GM21528 (cell line): ENCODE data around the gene CD47.
A peak's percentile ranks its signal among the peaks of the same experiment; 100 is the strongest.

Experiments
- ATAC-seq: cut with Tn5 transposase; IDR thresholded peaks from one replicate; pipeline ENCODE4 v1.9.1; 2021; ENCODE audit warnings: mild to moderate bottlenecking, moderate library complexity; ENCODE audit not compliant: unreplicated experiment, low FRiP score

CD47 gene

DNA sequence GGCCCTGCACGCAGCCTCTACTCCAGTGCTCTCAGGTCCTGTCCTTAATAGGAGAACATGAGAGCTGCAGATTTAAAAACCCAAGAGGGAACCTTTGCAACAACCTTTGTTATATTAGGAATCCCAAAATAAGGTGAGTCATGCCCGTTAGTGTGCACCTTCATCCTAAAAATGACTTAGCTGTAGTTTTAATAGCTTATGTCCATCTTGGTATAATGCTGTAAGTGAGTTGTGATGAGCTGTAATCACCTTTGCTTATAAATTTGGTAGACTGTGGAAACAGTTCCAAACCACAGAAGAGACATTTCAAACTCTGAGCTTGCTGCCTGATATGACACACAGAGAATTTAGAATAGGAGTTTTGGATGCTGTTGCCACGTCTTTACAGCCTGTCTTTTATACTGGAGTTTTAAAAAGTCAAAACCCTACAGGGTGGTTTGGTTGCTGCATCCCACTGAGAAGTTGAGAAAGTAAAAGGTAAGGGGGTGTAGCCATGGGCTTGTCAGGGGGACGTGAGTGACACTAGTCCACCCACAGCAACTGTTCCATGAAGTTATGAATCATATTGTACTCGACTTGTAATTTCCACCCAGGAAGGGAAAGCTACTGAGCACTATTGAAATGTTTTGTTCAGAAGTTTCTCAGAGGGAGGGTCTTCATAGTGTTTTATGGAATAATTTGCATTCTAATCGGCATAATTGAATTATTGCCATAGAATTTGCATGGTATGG lies 27.4 kb upstream of the CD47 start:
- no peak for ATAC-seq

DNA sequence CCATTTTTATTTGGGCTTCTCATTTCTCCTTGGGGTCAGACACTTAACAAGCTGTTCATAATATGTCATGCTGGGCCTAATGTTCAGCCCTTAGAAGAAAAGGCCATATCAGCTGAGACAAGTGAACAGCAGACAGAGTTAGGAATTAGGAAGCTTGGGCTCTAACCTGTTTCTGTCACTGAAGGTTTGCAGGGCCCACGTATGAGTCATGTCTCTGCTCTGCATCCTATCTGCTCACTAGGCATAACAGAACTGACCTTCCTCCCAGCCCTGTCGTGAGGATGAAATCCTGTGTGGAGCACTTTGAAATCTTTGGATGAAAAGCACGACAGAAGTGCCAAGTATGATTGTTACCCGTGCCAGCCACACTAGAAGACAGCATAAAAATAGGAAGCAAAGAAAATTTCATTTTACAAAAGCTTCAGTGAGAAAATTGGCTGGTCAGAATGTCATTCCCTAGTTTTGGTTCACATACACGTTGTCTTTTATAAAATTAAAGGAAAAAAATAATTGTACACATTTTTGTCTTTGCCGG lies 26.5 kb upstream of the CD47 start:
- ATAC-seq = no peak

- no peak for ATAC-seq
Observed at GRCh38 chr3:108114423-108115065, 23.7 kb upstream of the CD47 start.

DNA sequence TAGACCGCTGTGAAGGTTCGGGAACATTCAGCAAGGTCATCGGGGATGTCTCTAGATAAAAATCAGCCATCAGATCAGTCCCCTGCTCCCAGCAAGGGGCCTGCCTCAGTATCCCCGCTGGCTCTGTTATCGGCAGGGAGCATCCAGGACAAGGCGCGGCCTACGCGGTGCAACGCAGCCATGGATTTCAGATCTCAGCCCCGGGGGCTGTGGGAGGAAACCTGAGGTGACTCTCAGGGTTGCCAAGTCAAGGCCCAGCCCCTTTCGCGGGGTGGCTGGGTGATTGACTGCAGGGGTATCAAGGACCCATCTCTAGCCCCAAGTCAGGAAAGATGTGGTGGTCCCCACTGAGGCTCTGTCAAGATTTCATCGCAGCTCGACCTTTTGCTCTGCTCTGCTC lies 23.1 kb upstream of the CD47 start:
- ATAC-seq = no peak

- ATAC-seq = no peak
Observed at GRCh38 chr3:108110934-108111333, 20.1 kb upstream of the CD47 start.

GRCh38 chr3:108108416-108108815 lies 17.6 kb upstream of the CD47 start:
- no peak for ATAC-seq

DNA sequence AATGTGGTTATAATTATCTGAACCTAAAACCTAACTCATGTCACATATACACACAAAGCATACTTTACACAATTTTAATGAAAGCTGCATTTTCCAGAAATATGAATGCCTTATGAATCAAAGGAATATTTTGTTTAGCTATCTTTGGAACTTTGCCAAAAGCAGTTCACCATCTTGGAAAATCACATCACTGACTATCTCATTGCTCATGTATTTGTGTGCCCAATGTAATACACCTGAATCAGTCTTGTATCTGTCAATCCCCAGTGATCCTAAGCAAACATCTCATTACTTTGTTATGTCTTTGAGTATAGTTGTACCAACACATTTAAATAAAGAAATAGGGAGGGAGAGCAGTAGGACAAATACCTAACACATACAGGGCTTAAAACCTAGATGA lies 15.6 kb upstream of the CD47 start:
- no peak for ATAC-seq

GRCh38 chr3:108106031-108106430 lies 15.2 kb upstream of the CD47 start:
- ATAC-seq = no peak

- ATAC-seq = no peak
Observed at GRCh38 chr3:108103886-108104797, 13.3 kb upstream of the CD47 start.

- no peak for ATAC-seq
Observed at GRCh38 chr3:108103040-108103751, 12.4 kb upstream of the CD47 start.

- ATAC-seq = no peak
Observed at GRCh38 chr3:108102420-108103039, 11.7 kb upstream of the CD47 start.

- ATAC-seq = peak; percentile 88
Observed at GRCh38 chr3:108100906-108101660, 10.3 kb upstream of the CD47 start.

- ATAC-seq = peak; percentile 43
Observed at GRCh38 chr3:108099679-108100428, 9.0 kb upstream of the CD47 start.

DNA sequence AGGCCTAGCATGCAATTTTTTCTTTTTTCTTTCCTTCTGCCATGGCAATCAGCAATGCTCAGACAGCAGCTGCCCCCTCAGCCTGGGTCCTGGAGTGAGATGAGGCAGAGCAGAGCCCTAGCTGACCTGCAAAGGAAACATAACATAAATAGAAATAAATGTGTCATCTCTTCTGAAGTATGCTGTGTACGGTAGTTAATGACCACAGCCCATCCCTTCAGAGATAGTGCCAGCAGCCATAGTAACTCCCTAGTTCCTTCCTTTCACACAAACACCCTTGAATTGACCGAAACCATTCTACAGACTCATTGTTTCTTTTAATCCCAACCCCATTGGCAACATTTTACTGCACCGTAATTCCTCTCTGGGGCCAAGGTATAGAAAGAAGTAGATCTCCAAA lies 8.4 kb upstream of the CD47 start:
- ATAC-seq = no peak

- no peak for ATAC-seq
Observed at GRCh38 chr3:108098003-108098370, 7.2 kb upstream of the CD47 start.

- no peak for ATAC-seq
Observed at GRCh38 chr3:108097322-108098002, 6.6 kb upstream of the CD47 start.

- no peak for ATAC-seq
Observed at GRCh38 chr3:108096532-108097321, 5.9 kb upstream of the CD47 start.
